Activated CD8-positive, alpha-beta memory T cell treated with anti-CD3 and anti-CD28 coated beads, Interleukin-2, amount 50 U/mL, for 24 hours (primary cell): ENCODE data around the gene VMP1.
"Not testable (repeated sequence)": the region's sequence is repeated elsewhere in the genome, so short reads cannot be mapped to it uniquely, and the experiment has no call there.

ENCODE experiments used
- DNase-seq: peaks from one replicate; pipeline ENCODE4 v3.0.0-alpha.2; 2020; ENCODE audit errors: extremely low read depth

VMP1 gene

DNA sequence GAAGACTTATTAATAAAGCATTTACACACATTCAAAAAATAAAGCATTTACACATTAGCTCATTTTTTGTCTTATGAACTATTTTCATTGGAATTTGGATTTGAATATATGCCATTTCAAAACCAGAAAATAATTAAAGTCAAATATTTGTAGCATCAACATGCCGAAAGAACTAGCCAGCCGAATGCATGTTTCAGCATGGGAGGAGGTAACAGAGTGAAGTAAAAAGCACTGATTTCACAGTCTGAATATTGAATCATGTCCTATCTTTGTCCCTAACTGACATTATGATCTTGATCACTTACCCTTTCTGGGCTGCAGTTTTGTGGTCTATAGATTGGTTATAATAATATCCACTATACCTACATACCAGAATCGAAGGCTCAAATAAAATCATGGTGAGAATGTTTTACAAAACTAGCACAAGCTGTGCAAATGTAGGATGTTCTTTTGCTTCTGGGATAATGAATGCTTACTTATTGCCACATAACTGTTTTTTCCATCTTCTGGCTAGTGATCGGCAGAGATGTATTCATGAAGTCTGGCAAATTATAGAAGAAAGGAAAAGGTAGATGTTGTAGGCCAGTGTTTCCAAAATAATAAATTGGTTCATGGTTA is 100.5 kb downstream of the VMP1 start:
- DNase-seq, result no peak

GRCh38 chr17:59810894-59811153 is 103.4 kb downstream of the VMP1 start:
- no peak for DNase-seq

- no peak for DNase-seq
These were observed 103.8 kb downstream of the VMP1 start for GRCh38 chr17:59811209-59811608.

DNA sequence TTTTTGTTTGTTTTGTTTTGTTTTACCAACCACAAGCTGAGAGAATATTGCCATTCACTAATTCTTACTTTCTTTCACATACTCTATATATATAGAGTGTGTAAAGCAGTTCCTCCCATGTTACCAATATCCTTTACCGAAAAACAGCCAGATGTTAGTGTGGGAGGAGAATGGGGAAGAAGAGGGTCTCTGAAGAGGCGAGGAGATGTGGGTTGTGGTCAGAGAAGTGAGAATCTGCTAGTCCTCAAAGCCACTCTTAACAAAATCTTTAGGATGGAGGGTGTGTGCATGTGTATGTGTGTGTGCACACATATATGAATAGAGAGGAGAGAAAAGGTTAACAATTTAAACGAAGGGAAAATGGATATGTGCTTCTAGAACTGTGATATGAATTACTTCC is 104.7 kb downstream of the VMP1 start:
- DNase-seq, result no peak

- DNase-seq, result no peak
These were observed 106.8 kb downstream of the VMP1 start for GRCh38 chr17:59814276-59814675.

DNA sequence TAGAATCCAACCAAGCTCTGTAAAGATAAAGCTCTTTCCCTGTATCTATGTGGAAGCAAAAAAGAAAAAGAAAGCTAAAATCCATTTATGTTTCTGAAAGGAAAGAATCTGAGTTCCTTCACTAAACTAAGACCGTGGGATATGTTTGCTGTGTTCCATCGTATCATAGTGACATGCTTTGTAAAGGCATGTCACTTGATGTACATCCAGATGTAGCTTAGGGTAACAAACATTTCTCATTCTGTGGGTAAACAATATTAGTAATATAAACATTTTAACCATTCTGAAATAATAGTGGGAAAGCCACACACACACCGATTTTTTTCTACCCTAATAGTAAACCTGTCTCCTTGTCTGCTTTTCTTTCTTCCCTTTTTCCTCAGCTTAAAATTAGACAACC is 107.2 kb downstream of the VMP1 start:
- DNase-seq, result no peak

- no peak for DNase-seq
These were observed 108.5 kb downstream of the VMP1 start for GRCh38 chr17:59815965-59816364.

- no peak for DNase-seq
These were observed 118.3 kb downstream of the VMP1 start for GRCh38 chr17:59825533-59826322.

- DNase-seq, result no peak
These were observed 119.4 kb downstream of the VMP1 start for GRCh38 chr17:59826706-59827453.

DNA sequence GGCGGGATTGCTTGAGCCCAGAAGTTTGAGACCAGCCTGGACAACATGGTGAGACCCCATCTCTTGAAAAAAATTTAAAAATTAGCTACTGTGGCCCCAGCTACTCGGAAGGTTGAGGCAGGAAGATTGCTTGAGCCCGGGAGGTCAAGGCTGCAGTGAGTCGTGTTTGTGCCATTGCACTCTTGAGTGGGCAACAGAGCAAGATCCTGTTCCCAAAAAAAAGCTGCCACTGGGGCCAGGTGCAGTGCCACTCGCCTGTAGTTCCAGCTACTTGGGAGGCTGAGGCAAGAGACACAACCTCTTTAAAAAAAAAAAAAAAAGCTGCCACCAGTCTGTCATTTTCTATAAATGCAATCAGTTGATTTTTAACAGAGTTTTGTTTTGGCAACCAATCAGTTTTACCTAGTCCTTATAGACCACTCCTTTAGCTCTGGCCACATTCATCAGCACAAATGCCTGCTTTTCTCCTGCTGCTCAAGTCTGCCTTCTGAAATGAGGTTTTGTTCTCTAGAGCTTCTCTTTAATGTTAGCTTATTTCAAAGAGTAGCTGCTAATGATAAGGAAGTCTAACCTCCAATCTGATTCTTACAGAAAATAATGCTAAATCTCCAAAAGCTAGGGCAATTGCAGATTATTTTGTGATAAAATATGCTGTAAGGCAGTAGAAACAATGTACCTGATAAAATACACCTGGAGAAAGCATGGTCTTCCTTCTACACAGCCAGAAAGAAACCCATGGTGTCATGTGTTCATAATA is 120.4 kb downstream of the VMP1 start:
- DNase-seq, result no peak

GRCh38 chr17:59828478-59828760 is 121.0 kb downstream of the VMP1 start:
- no peak for DNase-seq

DNA sequence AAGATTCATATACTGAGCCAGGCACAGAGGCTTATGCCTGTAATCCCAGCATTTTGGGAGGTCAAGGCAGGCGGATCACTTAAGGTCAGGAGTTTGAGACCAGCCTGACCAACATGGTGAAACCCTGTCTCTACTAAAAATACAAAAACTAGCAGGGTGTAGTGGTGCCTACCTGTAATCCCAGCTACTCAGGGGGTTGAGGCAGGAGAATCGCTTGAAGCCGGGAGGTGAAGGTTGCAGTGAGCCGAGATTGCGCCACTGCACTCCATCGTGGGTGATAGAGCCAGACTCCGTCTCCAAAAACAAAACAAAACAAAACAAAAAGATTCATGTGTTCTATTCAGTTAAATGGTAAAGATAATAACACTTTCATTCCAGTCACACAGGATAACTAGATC is 121.4 kb downstream of the VMP1 start:
- DNase-seq, result not testable (repeated sequence)

DNA sequence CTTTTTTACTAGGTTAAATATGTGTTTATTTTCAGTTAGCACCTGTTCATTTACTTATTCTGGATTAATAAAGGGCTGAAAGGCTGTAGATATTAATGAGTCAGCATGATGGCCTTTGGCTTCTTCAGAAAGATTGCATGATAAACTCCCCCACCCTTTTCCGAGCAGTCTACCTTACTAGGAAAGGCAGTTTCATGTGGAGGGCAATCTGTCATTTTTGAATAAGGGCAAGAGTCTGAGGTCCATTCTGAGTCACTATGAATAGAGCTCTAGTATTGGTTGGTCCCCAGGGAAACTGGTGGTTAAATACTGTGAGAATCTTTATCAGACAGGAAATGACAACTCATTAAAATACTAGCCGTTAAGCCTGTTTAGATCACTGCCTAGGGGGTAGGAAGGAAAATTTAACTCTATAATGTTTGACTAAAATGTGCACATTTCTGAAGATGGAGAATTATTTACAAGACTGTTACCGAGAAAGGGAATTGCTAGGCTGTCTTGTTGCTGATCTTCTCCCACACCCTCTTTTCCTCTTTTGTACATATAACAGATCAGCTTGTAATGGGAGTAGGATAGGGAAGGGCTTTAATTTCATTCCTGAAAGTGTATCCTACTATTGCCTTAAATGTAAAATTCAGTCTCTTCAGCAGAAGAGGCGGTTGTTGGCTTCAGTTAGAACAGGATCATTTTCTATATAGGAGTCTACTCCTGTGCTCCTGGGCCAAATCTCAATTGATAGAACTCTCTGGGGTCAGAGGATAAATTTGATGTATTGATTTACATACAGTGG is 122.0 kb downstream of the VMP1 start:
- no peak for DNase-seq

DNA sequence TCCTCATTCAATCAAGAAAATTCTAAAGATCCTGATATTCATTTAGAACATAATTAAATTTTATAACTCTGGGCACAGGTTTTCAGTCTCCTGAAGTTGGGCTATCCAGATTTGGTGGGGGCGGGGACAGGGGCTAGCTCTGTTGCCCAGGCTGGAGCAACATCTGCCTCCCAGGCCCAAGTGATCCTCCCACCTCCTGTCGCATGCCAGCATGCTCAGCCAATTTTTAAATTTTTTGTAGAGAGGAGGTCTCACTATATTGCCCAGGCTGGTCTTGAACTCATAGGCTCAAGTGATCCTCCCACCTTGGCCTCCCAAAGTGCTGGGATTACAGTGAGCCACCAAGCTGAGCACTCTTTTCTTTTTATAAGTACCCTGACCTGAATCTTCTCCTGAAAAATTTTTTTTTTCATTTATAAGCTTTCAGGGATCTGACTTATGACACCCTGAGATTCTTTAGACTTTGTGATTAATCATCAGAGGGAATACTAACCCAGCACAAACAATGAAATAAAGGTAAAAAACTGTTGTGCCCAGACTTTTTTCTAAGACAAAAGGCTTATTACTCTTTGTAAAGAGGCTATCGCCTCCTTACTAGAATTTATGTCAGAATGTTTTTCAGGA is 122.7 kb downstream of the VMP1 start:
- DNase-seq, result no peak

DNA sequence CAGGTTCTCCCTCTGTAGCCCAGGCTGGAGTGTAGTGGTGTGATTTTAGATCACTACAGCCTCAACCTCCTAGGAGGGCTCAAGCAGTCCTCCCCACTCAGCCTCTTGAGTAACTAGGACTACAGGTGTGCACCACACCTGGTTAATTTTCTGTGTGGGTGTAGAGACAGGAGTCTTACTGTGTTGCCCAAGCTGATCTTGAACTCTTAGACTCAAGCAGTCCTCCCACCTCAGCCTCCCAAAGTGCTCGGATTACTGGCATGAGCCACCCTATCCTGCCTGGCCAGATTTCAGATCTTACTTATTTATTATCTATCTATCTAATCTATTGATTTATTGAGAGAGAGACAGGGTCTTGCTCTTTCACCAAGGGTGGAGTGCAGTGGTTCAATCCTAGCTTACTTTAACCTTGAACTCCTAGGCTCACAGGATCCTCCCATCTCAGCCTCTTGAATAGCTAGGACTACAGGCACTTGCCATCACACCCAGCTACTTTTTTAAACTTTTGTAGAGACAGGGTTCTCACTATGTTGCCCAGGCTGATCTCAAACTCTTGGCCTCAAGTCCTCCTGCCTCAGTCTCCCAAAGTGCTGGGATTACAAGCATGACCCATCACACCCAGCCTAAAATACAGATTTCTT is 123.5 kb downstream of the VMP1 start:
- DNase-seq, result no peak

DNA sequence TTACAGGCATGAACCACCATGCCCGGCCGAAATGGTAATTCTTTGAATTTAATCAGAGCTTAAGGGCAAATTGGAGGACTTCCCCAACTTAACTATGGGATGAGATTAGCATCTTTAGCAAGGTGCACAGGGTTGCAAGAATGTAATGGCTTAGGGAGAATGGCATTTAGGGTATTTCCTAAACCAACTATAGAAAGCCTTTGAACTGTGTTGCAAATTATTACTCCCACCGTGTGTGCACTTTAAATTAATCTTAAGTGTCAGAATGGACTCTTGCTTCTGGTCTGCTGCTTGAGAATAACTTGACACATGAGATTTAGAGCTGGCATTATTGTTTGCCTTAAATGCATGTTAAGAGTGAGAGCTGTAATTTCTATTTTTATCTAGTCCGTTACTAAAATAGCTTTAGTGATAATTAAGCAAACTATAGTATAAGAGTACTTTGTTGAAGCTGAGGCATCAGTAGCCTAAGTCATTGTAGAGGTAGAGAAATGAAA is 125.5 kb downstream of the VMP1 start:
- DNase-seq, result no peak

DNA sequence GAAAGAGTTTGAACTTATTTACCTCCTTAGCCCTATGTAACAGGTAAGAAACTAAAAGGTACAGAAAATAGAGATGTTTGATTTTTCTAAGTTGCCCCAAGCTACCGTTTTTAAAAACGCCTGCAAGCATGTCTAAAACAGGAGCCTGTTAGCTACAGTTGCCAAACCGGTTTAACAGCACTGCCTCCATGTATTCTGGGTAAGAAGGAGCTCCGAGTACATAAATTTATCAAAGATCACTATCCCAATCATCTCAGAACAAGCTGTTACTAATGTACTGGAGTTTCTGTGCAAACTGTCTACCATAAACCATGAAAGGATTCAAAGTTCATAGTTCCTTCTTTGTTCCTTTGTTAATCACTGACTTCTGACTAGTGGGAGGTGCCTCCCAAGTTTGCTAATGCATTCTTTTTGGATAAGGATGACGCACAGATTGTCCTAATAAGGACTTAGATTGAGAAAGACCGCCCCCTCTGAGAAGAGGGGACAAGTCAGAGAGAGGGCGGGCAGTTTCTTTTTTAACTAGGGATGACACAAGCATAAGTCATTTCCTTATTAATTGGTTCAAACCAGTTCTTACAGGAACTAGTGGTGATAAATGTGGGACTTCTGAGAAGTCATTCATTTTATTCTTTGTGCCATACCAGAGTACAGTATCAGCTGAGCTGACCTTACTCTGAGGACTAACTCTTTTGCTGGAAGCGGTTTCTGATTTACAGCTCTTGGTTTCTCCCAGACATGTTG is 130.0 kb downstream of the VMP1 start:
- DNase-seq, result no peak

DNA sequence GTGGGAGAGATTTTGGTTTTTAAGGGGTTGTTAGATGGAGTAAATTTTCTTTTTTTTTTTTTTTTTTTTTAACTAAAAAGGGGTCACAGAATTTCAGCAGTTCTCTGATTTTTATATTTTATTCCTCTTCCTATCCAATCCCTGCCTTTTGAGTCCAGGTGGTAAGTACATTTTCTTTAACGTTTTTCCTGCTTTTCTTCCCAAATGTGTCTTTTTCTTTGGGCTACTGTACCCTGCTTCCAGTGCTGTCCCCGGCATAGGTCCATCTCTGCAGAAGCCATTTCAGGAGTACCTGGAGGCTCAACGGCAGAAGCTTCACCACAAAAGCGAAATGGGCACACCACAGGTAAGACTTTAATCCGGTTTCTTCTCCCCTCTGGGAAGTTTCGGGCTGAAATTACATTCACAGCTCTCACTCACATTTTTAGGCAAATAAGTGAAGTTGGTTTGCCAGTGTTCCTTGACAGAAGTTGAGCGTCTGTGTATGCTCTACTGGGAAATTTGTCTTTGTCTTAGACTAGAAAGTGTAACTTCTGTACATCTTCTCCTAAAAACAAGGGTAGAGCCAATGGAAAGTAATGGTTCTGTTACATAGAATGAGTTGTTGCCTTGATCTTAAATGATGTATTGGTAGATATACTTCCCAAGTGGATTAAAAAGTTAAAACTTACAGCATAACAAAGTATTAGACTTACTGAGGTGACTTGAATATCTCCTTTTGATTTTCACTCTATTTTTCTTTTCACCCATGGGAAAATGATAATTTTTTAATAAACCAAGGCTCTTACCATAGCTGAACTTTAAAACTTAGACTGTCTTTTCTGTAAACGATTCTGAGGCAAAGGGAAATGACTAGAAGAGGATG is 130.8 kb downstream of the VMP1 start:
- DNase-seq, result no peak
